Measurements from ENCODE around the gene NPY4R2. TPM values are rescaled to one million over a fixed set of nuclear protein-coding genes. Genes with fewer than 3 reads are reported as not detected.
"Not testable (repeated sequence)": the region's sequence is repeated elsewhere in the genome, so short reads cannot be mapped to it uniquely, and the experiment has no call there.

NPY4R2 gene
- total RNA-seq, 2 experiments from 2014 or later, result not detected

DNA sequence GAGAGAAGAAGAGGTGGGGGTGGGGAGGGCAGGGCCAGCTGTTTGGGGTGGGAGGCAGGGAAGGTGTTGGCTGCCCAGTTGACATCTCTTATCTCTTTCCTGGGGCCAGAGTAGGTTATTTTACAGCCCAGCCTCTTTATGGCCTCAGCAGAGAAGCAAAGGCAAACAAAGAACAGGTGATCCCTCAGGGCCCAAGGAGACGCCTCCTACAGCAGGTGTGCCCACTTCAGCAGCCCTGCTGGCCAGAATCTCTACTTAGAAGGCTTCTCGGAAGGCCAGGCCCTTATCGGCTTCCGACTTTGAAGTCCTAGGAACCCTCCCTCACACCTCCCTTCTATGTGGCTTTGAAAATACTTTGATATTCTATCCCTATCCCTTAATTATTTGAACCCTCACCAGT is 8.0 kb upstream of the NPY4R2 start:
- CTCF ChIA-PET; intact Hi-C loops (cut with micrococcal nuclease); H3K4me1 Mint-ChIP-seq (ENCODE audit: low read depth); H3K9me3 Mint-ChIP-seq; H3K4me3 Mint-ChIP-seq; H3K36me3 Mint-ChIP-seq; POLR2A ChIA-PET; DNase-seq; H3K27me3 Mint-ChIP-seq; H3K27ac Mint-ChIP-seq: not testable (repeated sequence)

DNA sequence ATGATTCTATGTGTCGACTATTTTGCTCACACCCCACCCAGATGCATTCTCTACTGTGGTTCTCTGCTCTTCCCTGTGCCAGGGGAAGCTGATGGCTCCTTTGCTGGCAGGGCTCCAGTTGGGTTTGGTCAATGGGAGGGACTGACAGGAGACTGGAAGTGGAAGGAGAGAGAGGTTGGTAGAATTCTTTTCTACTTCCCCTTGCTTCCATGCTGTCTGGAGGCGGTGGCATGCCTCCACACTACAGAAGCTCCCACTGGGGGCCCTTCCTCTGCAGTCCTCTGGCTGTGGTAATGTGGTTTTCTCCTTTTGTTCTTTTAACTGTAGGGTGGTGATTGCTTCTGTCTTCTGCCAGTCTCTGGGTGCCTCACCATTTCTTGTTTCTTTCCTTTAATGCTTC is 4.4 kb upstream of the NPY4R2 start:
- POLR2A ChIA-PET; H3K27ac Mint-ChIP-seq; CTCF ChIA-PET; H3K4me3 Mint-ChIP-seq; DNase-seq; intact Hi-C loops (cut with micrococcal nuclease); H3K36me3 Mint-ChIP-seq; H3K27me3 Mint-ChIP-seq; H3K4me1 Mint-ChIP-seq (ENCODE audit: low read depth); H3K9me3 Mint-ChIP-seq: not testable (repeated sequence)

- DNase-seq; POLR2A ChIA-PET; H3K4me3 Mint-ChIP-seq; H3K9me3 Mint-ChIP-seq; intact Hi-C loops (cut with micrococcal nuclease); H3K36me3 Mint-ChIP-seq; H3K27ac Mint-ChIP-seq; CTCF ChIA-PET; H3K27me3 Mint-ChIP-seq; H3K4me1 Mint-ChIP-seq (ENCODE audit: low read depth): not testable (repeated sequence)
Observed at GRCh38 chr10:47915849-47916548, 2.5 kb upstream of the NPY4R2 start.

DNA sequence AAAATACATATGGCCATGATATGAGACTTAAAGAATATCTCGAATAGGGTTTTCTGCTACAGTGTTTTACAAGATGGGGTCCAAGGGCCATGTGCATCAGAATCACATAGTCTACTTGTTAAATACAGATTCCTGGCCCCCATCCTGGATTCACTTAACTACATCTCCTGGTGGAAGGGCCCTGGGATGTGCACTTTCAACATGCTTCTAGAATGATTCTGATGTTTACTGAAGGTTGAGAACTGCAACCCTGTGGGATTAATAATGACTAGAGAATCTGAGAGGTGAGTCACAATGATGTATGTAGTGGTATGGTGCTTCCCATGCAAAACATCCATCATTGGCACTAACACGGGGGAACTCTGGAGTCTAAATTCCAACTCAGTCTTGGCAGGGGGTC is 2.1 kb downstream of the NPY4R2 start:
- H3K36me3 Mint-ChIP-seq; H3K9me3 Mint-ChIP-seq; H3K4me1 Mint-ChIP-seq (ENCODE audit: low read depth); H3K4me3 Mint-ChIP-seq; intact Hi-C loops (cut with micrococcal nuclease); CTCF ChIA-PET; DNase-seq; H3K27me3 Mint-ChIP-seq; H3K27ac Mint-ChIP-seq; POLR2A ChIA-PET: not testable (repeated sequence)

DNA sequence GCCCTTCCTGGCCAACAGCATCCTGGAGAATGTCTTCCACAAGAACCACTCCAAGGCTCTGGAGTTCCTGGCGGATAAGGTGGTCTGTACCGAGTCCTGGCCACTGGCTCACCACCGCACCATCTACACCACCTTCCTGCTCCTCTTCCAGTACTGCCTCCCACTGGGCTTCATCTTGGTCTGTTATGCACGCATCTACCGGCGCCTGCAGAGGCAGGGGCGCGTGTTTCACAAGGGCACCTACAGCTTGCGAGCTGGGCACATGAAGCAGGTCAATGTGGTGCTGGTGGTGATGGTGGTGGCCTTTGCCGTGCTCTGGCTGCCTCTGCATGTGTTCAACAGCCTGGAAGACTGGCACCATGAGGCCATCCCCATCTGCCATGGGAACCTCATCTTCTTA is 4.0 kb downstream of the NPY4R2 start:
- H3K27ac Mint-ChIP-seq; H3K4me3 Mint-ChIP-seq; POLR2A ChIA-PET; intact Hi-C loops (cut with micrococcal nuclease); H3K9me3 Mint-ChIP-seq; H3K27me3 Mint-ChIP-seq; CTCF ChIA-PET; DNase-seq; H3K4me1 Mint-ChIP-seq (ENCODE audit: low read depth); H3K36me3 Mint-ChIP-seq: not testable (repeated sequence)

DNA sequence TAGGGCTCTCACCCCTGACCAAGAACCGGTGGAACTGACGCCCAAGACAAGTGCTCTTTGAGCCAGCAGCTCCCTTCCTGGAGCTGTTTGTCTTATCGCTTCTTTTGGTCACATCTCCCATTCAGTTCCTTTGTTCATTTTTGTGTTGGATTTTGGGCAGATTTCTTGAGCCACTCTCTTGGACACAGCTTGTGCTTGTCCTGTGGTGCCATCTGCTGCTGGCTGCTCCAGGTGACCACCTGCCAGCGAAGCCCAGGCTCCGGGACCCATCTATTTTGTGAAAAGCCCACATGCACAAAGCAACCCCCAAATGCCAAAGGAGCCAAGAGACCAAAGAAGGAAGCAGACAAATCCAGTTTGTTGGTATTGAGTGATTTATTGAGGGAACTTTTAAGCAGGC is 6.2 kb downstream of the NPY4R2 start:
- CTCF ChIA-PET; POLR2A ChIA-PET; DNase-seq; H3K4me3 Mint-ChIP-seq; H3K36me3 Mint-ChIP-seq; H3K27me3 Mint-ChIP-seq; intact Hi-C loops (cut with micrococcal nuclease); H3K9me3 Mint-ChIP-seq; H3K27ac Mint-ChIP-seq; H3K4me1 Mint-ChIP-seq (ENCODE audit: low read depth): not testable (repeated sequence)

DNA sequence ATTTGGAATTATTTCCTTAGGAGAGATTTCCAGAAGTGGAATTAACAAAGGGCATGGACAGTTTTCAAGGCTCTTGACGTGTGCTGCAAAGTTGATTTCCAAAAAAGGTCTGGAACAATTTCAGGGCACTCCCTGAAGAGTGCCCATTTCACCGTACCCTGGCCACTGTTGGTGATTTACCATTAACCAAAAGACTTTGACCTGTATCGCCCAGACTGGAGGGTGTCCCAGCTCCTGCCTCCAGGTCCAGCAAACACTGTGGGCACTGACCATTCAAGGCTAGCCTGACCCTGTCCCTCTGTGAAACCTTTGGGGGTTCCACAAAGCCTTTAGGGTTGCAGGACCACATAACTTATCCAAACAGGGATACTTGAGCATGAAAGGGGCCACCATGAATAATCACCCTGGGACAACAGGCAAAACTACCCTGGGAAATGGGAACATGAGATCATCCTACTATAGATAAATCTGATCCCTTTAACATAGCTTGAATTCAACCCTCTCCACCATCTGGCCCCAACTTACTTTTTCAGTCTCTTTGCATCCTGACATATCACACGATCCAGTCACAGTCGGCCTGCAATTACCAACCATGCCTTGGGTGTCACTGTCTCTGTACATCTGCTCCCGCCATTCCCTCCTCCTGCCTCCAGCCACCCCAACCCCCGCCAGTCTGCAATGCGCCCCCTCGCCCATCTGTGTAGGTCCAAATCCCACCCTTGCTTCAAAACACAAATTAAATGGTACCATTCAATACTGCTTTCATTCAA is 8.9 kb downstream of the NPY4R2 start:
- H3K27ac Mint-ChIP-seq; POLR2A ChIA-PET; H3K4me3 Mint-ChIP-seq; H3K27me3 Mint-ChIP-seq; intact Hi-C loops (cut with micrococcal nuclease); CTCF ChIA-PET; H3K9me3 Mint-ChIP-seq; DNase-seq; H3K4me1 Mint-ChIP-seq (ENCODE audit: low read depth); H3K36me3 Mint-ChIP-seq: not testable (repeated sequence)

DNA sequence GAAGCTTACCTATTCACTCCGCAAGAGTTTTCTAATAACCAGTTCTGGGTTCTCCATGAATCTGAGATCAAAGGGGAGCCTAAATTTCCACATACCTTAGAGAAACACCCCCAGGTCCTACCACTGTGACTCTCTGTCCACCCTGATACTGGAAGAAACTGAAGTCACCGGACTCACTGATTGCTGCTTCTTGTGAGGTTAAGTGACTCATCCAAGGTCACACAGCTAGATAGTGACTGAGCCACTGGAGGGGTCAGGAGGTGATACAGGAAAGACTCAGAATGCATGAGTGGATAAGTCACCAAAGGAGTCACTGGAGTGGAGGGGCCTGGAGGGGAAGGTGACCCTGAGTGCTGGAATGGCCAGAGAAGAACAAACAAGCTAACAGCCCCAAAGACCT is 9.8 kb downstream of the NPY4R2 start:
- intact Hi-C loops (cut with micrococcal nuclease); H3K27ac Mint-ChIP-seq; H3K9me3 Mint-ChIP-seq; H3K4me3 Mint-ChIP-seq; H3K27me3 Mint-ChIP-seq; CTCF ChIA-PET; H3K4me1 Mint-ChIP-seq (ENCODE audit: low read depth); POLR2A ChIA-PET; H3K36me3 Mint-ChIP-seq; DNase-seq: not testable (repeated sequence)

DNA sequence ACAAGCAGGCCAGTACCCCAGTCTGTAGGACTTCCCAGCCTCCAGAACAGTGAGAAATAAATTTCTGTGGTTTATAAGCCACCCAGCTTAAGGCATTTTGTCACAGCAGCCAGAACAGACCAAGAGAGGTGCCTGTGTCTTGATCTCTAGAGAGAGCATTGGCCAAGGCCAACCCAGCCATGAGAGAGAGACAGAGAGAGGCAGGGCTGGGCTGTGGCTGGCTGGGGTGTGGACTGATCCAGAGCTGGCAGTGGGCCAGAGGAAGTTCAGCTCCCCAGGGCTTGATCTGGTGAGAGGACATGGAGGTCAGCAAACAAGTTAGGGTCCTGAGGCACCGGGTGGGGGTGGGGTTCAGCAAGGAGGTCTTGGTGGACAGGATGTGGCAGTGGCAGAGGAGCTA is 14.4 kb downstream of the NPY4R2 start:
- H3K4me1 Mint-ChIP-seq (ENCODE audit: low read depth); H3K36me3 Mint-ChIP-seq; H3K27me3 Mint-ChIP-seq; intact Hi-C loops (cut with micrococcal nuclease); CTCF ChIA-PET; POLR2A ChIA-PET; H3K27ac Mint-ChIP-seq; H3K9me3 Mint-ChIP-seq; DNase-seq; H3K4me3 Mint-ChIP-seq: not testable (repeated sequence)

- H3K4me1 Mint-ChIP-seq (ENCODE audit: low read depth); intact Hi-C loops (cut with micrococcal nuclease); H3K9me3 Mint-ChIP-seq; H3K27ac Mint-ChIP-seq; CTCF ChIA-PET; DNase-seq; H3K36me3 Mint-ChIP-seq; H3K27me3 Mint-ChIP-seq; H3K4me3 Mint-ChIP-seq; POLR2A ChIA-PET: not testable (repeated sequence)
Observed at GRCh38 chr10:47933462-47933861, 15.0 kb downstream of the NPY4R2 start.

DNA sequence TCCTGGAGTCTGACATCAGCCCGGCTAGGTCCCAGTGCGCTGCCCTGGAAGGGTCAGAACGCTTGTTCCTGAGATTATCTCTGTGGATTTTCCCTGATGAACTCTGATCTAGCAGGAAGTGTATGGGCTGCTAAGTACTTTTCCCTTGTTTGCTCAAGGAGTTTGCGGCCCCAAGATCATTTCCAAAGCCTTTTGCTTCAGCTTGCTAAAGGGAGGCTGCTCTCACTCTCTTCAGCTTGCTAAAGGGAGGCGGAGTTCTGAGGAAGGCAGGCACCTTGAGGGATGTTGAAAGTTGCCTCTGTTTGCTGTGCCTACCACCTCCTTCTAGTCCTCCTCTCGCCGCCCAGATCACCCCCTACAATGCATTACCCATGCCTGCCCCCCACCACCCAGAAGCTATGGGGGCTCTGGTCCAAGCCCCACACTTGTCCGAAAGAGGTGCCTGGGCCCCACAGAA is 18.3 kb downstream of the NPY4R2 start:
- H3K4me1 Mint-ChIP-seq (ENCODE audit: low read depth); H3K27ac Mint-ChIP-seq; POLR2A ChIA-PET; intact Hi-C loops (cut with micrococcal nuclease); H3K27me3 Mint-ChIP-seq; H3K36me3 Mint-ChIP-seq; DNase-seq; H3K9me3 Mint-ChIP-seq; H3K4me3 Mint-ChIP-seq; CTCF ChIA-PET: not testable (repeated sequence)

- CTCF ChIA-PET; H3K27ac Mint-ChIP-seq; POLR2A ChIA-PET; H3K4me3 Mint-ChIP-seq; H3K36me3 Mint-ChIP-seq; H3K9me3 Mint-ChIP-seq; intact Hi-C loops (cut with micrococcal nuclease); DNase-seq; H3K4me1 Mint-ChIP-seq (ENCODE audit: low read depth); H3K27me3 Mint-ChIP-seq: not testable (repeated sequence)
Observed at GRCh38 chr10:47937634-47938033, 19.2 kb downstream of the NPY4R2 start.

GRCh38 chr10:47940821-47941220 is 22.4 kb downstream of the NPY4R2 start:
- H3K4me3 Mint-ChIP-seq; H3K9me3 Mint-ChIP-seq; H3K36me3 Mint-ChIP-seq; H3K27ac Mint-ChIP-seq; intact Hi-C loops (cut with micrococcal nuclease); CTCF ChIA-PET; DNase-seq; H3K27me3 Mint-ChIP-seq; H3K4me1 Mint-ChIP-seq (ENCODE audit: low read depth); POLR2A ChIA-PET: not testable (repeated sequence)

All from activated CD4-positive, alpha-beta memory T cell treated with anti-CD3 and anti-CD28 coated beads for 36 hours (primary cell).